HG03439 (cell line): ENCODE measurements around the gene SMAGP.
A peak's percentile ranks its signal among the peaks of the same experiment; 100 is the strongest.
"Not testable (repeated sequence)": the region's sequence is repeated elsewhere in the genome, so short reads cannot be mapped to it uniquely, and the experiment has no call there.

Experiments
- ATAC-seq: cut with Tn5 transposase; IDR thresholded peaks from one replicate; pipeline ENCODE4 v1.9.1; 2021; ENCODE audit warnings: mild to moderate bottlenecking, moderate library complexity; ENCODE audit not compliant: unreplicated experiment

Gene SMAGP

DNA sequence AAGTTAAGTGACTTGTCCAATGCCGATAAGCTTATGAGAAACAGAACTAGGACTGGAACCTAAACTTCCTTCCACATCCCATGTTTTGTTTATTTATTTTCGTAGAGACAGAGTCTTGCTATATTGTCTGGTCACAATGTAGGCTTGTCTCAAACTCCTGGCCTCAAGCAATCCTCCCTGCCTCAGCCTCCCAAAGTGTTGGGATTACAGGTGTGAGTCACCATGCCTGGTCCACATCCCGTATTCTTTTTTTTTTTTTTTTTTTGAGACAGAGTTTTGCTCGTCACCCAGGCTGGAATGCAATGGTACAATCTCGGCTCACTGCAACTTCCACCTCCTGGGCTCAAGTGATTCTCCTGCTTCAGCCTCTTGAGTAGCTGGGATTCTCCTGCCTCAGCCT, 43.1 kb downstream of the SMAGP start:
- not testable (repeated sequence) for ATAC-seq

DNA sequence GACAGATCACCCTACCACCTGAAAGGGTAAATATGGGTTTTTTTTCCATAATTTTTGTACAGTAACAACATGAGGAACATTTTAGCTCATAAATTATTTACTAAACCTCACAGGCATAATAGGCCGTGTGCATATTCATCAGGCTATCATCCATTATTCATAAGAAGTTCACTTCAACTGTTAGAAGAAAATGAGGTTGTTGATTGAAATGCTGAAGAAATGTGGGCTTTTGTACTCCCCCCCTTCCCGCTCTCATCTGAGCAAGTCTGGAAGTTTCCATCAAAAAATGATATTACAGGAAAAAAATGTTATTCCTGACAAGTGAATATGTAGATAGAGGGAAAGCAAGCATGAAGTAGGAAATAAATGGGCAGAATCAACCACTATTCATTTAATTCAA, 44.4 kb downstream of the SMAGP start:
- no peak for ATAC-seq

DNA sequence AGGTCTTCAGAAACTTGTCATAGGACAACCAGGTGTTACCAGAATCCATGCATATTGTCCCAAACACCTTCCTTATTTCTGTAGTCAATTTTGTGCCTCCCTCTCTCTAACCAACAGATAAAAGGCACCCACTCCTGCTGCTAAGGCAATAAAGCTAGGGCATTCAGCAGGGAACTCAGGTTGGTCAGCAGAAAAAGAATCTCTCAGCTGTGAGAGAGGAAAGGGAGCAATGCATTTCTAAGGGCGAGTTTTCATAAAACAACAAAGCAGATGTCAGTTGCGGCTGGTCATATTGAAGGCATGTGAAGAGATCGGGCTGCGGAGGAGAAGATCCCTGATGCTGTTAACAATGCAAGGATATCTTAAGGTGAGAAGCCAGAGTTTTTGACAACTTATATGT, 45.0 kb downstream of the SMAGP start:
- no peak for ATAC-seq

DNA sequence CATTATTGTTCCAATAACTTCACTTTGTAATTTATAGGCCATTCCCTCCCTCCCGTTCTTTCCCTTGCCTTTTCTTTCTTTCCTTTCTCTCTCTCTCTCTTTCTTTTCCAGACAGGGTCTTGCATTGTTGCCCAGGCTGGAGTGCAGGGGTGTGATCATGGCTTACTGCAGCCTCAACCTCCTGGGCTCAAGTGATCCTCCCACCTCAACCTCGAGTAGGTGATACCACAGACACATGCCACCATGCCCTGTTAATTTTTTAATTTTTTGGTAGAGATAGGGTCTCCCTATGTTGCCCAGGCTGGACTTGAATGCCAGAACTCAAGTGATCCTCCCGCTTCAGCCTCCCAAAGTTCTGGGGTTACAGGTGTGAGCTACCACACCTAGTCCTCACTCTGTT, 45.6 kb downstream of the SMAGP start:
- no peak for ATAC-seq

DNA sequence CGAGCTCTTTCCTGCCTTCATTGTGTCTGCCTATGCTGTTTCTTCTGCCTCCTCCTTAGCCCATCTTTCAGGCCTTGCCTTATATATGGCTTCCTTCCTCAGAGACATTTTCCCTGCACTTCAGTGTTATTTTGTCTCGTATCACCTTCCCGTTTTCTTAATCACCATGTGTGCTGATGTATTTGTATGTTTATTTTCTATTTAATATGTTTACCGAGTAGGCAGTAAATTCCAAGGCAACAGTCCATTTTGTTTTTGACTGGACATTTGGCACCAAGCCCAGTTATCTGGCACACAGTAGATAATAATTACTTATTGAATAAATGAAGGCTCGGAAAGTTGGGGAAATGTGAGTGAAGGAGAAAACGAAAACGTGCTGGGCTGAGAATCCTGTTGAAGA, 47.8 kb downstream of the SMAGP start:
- ATAC-seq = no peak

DNA sequence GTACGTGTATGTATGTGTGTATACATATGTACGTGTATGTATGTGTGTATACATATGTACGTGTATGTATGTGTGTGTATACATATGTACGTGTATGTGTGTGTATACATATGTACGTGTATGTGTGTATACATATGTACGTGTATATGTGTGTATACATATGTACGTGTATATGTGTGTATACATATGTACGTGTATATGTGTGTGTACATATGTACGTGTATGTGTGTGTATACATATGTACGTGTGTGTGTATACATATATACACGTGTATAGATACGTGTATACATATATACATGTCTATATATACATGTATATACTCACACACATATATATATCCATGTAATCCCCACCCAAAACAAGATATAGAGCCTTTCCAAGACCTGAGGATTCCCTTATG, 50.4 kb downstream of the SMAGP start:
- not testable (repeated sequence) for ATAC-seq

DNA sequence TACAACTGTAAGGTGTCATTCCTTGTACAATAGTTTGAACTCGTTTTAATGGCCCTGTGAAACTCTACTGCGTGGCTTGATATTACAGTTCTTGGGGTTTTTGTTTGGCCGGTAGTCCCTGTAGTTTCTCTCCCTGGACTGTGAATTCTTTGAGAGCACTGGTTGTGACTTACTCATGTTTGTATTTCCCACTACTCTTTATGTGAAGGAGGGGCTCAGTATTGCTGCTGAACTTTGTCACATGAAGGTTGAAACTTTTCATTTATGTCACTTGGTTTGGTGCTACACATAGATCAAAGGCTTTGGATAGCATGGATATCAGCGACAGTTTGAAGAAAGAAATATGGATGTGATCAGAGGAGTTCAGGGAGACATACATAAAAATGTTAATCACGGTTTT, 50.9 kb downstream of the SMAGP start:
- no peak for ATAC-seq

DNA sequence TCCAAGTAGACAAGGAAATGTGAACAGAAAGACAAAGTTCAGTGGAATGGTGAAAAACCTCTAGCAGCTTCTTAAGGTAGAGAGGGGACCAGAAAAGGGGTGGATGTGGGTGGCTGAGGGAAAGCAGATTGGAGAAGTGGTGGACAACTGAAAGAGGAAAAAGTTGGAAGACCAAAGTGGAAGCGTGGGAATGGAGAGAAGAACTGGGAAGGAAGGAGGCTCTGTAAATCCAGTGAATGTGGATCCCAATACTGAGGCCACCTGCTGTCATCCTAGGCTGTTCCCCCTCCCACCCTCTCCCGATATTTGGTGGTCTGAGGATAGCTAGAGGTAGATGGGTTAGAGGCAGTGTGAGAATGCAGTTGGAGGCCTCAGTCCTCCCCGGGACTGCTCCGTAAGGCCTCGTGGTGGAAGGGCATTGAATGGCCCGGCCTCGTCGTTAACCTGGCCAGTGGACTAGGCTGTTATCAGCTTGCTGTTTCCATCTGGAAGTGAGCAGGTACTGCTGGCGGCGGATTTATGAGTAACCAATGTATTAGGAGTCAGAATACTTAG, 51.5 kb downstream of the SMAGP start:
- no peak for ATAC-seq

DNA sequence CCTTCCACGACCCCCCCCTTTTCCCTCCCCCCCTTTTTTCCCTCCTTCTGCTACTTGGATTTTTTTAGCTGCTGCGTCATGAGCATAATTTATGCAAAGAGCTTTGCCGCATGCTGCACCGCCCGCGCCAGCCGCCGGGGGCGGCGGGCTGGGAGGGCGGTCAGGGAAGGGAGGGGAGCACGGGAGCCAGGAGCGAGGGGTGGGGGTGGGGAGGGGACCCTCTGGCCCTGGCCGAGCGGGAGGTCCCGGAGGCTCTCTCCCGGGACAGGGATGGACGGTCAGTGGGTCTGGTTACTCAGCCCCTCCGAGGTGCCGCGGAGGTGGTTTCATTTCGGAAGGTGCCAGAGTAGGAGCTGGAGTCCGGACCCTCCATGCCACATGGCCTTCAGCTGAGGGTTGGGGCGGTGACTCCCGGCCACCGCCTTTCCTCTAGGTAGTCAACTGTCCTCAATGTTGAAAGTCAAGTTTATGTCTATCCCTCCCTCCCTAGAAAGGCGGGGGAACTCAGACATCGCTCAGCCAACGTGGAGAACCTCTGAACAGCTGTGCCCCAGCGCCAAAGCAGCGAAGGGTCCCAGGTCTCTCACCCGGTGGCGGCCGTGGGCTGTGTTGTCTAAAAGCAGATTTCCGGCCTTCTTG, 52.1 kb downstream of the SMAGP start, which contains the start of gene POU6F1:
POU6F1 (minus strand) TSS at position 95 of the 639 bp plus-strand sequence. CDS start 11,226 bp downstream, outside the sequence.
- ATAC-seq = peak; percentile 62

DNA sequence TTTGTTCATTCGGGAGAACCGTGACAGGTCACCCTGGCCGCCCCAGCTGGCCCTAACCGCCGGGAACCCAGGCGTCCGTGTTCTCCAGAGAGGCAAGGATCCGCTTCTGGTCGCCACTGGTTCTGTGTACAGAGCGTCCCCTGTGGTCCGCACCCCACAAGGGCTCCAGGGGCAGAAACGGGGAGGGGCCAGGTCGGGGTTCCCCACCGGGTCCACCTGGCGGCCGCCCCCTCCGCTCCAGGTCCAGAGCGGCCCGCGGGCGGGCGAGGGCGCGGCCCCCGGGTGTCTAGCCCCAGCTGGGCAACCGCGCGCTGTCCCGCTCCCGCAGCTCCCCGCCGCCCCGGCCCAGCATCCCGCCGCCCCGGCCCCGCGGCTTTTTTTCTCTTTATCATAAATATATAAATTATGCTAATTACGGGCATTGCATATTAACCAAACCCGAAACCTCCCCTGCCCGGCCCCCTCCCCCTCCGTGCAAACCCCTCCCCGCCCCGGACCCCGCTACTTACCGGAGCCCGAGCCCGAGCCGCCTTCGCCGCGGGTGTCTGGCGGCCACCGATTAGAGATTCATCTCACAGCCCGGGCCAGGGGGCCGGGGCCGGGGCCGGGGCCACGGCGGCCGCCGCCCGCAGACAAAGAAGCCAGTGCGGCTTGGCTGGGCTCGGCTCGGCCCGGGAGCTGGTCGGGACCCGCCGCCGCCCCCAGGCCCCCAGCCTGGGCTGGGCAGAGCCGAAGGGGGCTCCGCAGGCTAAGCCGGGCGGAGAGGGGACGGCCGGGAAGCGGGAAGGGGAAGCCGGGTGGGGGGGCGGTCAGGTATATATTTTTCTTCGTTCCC, 52.9 kb downstream of the SMAGP start:
- peak; percentile 31 for ATAC-seq

DNA sequence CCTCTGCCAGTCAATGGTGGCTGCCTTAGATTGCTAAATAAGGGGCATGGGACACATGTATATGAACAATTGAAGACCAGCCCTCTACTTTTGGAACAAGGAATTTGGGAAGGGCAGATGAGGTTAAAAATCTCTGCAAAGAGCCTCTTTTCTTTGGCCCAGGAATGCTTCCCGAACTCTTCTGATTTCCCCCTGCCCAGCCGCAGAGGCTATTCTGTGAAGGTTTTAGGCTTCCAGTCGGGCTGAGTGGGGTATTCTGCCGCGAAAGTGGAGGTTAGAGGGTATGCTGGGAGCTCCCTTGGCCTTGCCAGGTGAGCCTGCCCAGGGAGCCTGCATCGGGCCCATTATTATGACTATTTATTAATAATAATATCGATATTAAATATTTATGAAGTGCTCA, 53.6 kb downstream of the SMAGP start:
- no peak for ATAC-seq

DNA sequence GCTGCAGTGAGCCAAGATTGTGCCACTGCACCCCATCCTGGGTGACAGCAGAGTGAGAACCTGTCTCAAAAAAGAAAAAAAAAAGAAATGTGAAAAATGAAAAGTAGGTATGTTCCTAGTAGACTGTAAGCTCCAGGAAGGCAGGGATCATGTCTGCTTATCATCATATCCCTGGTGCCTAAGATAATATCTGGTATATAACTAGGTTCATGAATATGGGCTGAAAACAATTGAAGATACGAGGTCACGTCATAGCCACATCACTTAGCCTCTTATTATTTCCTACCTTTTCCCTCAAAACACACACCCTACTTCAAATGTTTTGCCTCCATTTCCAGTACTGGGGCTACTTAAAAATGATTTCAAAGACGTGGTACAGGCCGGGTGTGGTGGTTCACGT, 55.3 kb downstream of the SMAGP start:
- ATAC-seq = no peak

DNA sequence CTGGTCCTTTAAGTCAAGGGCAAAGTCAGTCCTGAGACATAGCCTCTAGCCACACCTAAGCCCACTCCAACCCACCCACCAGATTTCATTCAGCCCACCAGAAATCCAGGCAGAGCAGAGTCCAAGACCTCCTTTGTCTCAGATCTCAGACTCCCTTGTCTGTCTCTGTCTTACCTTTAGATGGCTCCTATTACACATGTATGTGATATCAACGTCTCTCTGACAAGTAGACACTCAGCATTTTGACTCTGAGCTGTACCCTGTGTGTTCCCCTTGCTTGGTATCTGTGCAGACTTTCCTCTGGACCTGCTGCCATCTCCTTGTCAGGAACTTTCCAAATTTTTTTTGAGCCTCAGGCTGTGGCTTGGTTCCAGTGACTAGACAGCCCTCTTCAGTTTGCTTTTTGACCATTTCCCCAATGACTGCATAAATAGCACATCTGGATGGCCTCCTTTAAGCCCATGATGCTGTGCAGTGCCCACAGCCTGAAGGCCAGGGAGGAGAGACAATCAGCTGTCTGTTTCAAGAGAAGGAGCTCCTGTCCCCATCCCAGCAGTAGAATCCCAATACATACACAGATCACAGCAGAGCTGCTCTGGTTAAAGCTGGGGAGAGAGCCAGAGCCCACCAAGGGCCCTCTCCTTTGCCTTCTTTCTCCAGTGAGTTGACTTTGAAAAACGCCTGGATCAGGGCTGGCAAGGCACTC, 59.4 kb downstream of the SMAGP start:
- ATAC-seq = no peak

DNA sequence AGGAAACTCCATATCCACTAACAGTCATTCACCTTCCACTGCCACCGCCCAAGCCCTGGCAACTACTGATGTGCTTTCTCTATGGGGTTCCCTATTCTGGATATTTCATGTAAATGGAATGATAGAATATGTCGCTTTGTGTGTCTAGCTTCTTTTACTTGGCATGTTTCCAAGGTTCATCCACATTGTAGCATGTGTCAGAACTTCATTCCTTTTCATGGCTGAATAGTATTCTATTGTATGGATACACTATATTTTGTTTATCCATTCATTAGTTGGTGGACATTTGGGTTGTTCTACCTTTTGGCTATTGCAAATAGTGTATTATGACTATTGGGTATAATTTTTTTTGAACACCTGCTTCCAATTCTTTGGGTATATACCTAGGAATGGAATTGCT, 61.0 kb downstream of the SMAGP start:
- no peak for ATAC-seq

DNA sequence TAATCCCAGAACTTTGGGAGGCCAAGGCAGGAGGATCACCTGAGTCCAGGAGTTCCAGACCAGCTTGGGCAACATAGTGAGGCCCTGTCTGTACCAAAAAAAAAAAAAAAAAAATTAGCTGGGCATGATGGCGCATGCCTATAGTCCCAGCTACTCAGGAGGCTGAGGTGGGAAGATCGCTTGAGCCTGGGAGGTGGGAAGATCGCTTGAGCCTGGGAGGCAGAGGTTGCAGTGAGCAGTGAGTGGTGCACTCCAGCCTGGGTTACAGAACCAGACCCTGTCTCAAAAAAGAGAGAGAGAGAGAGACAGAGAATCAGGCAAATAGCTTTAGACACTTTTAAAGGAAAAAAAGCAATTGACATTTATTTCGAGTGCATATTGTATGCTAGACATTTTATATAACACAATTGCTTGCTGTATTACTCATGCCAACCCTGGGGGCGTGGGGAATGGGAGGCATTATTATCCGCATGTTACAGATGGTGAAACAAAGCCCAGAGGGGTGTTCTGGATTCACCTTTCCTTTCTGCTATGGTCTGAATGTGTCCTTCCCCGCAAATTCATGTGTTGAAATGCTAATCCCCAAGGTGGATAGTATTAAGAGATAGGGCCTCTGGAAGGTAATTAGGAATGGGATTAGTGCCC, 62.1 kb downstream of the SMAGP start:
- ATAC-seq = no peak

DNA sequence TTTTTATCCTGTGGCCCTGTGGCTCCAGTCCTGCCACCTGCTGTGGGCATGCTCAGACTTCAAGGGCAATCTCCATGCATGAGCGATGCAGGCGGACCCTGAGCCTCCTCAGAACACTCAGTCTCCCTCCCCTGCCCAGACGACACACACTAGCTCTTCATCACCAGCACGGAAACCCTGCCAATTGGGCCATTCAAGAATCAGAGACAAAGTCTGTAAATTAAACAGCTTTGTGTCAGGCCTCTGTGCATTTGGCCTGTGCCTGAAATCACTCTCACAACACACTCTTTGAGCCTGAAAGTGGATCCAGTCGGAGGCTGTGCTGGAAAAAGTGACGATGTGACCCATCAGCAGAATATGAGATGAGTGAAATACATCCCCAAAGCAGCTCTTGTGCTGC, 64.9 kb downstream of the SMAGP start:
- ATAC-seq = no peak

DNA sequence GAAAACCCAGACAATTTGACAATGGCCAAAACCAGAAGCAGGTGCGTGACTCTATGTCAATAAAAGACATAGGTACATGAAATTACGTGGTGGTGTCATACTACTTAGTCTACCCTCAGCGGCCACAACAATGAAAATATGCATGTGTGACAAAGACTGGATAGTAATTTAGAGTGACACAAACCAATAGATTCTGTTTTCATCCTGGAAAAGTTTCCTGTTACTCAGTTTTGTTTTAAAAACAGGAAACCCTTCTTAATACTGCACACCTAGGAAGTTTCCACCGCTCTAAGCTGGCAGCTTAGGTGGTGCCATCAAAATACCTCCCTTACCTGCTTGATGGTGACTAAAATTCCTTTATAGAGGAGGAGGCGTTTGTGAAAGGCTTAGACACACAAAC, 67.5 kb downstream of the SMAGP start:
- no peak for ATAC-seq

DNA sequence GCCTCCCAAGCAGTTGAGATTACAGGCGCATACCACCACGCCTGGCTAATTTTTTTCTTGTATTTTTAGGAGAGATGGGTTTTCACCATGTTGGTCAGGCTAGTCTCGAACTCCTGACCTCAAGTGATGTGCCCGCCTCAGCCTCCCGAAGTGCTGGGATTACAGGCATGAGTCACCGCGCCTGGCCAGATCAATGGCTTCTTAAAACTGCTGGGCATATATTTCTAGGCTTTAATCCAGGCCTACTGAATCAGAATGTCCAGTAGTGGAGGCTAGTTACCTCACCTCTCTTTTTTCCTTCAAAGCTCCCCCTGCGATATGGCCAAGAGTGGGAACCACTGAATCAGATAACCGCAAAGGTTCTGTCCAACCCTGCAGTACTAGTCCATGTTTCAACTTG, 69.4 kb downstream of the SMAGP start:
- ATAC-seq = no peak

DNA sequence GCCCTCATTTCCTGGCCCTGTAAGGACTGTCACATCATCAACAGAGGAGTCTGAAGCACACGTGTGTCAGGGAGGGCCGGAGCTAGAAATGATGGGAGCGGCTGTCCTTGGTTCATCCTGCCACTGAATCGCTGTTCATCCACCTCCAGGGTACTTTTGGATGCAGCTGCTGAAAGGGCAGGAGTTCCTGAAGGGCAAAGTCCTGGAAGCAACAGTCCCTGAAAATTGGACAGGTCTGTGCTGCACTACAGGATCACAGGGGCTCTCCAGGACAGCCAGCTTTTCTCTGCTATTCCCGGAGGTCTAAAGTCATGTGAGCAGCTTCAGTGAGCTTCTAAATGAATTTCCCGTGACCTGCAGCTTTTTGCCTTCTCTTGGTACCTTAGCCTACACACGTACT, 70.1 kb downstream of the SMAGP start:
- no peak for ATAC-seq

DNA sequence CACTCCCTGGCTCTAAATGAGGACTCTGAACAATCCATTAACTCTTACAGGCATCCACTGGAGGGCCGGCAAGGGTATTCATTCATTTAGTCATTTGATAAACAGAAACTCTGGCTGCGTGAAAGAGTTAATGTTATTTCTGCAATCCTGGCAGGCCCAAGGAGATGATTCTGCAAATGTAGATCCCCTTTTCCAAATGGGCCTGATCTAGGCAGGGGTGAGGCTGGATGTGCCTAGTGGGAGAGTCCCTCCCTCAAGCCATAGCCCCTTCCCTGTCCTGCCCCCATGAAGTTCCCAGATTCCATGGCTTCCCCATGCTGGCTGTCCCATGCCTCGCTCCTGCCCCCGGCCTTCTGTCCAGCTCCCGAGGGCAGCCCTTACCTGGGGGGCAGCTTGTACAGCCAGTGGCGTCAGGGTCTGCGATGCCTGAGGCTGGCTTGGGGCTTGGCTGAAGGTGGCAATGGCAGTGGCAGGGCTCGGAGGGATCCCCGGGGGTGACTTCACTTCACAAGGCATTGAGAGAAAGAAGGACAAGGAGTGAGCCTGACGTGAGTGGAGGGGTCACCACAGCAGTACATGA, 70.8 kb downstream of the SMAGP start:
- no peak for ATAC-seq
